Gastrocnemius medialis (tissue), 4 donors: ENCODE measurements around the gene TENM3.

Experiments used
- CTCF ChIP-seq, 5 experiments: fragments of 450-650 bp in 3 of 5; fragments of 200-600 bp in 2 of 5; sonication (generic) in 2 of 5; IDR thresholded peaks in 4 of 5; conservative IDR thresholded peaks in 1 of 5; 1 replicate in 4 of 5; 2 replicates in 1 of 5; pipeline ENCODE4 v1.5.1; 2016 to 2019; ENCODE audit warnings: antibody characterized with exemption in 5 of 5, mild to moderate bottlenecking in 3 of 5, moderate library complexity in 3 of 5
- POLR2A ChIP-seq, 2 donors: fragments of 450-650 bp; IDR thresholded peaks; one replicate each; pipeline ENCODE4 v1.6.1; 2017; ENCODE audit warnings: antibody characterized with exemption in 2 of 2, mild to moderate bottlenecking in 2 of 2, moderate library complexity in 2 of 2

- TF ChIP-seq CTCF (IDR thresholded peaks at IDR 0.05 in 4 of 5, conservative IDR thresholded peaks at IDR 0.05 in 1 of 5) (no peak), POLR2A (IDR thresholded peaks at IDR 0.05) (no peak)
These were observed 82.7 kb downstream of the TENM3 start for GRCh38 chr4:182325848-182326255.
